Activated naive CD4-positive, alpha-beta T cell treated with anti-CD3 and anti-CD28 coated beads for 36 hours (primary cell): ENCODE measurements around the gene SIGLEC5. TPM values are rescaled to one million over a fixed set of nuclear protein-coding genes. Genes with fewer than 3 reads are reported as not detected.

Experiments
- CTCF ChIA-PET: fragments of 350-600 bp; sonication (Branson Sonifier 250); formaldehyde crosslinking; loops from one replicate; lab custom pipeline; 2021; ENCODE audit warnings: antibody characterized with exemption; lab: Charles Lee
- DNase-seq: peaks from one replicate; pipeline ENCODE4 v3.0.0-alpha.2; 2020
- H3K27ac Mint-ChIP-seq: one replicate; pipeline ENCODE4 v1.8.0; 2021; ENCODE audit warnings: mild to moderate bottlenecking, mixed read lengths
- H3K27me3 Mint-ChIP-seq: one replicate; pipeline ENCODE4 v1.8.0; 2021; ENCODE audit warnings: low read depth, mixed read lengths
- H3K36me3 Mint-ChIP-seq: one replicate; pipeline ENCODE4 v1.8.0; 2021; ENCODE audit warnings: low read depth, mixed read lengths
- H3K4me1 Mint-ChIP-seq: one replicate; pipeline ENCODE4 v1.8.0; 2021; ENCODE audit warnings: low read depth, mixed read lengths
- H3K4me3 Mint-ChIP-seq: one replicate; pipeline ENCODE4 v1.8.0; 2021; ENCODE audit warnings: mild to moderate bottlenecking, moderate library complexity, mixed read lengths
- H3K9me3 Mint-ChIP-seq: one replicate; pipeline ENCODE4 v1.8.0; 2021; ENCODE audit warnings: mixed read lengths
- intact Hi-C: fragments of 100-400 bp; cut with micrococcal nuclease; formaldehyde crosslinking; loops from one replicate; pipeline ENCODE4 v1.15.1; 2023
- total RNA-seq, 2 experiments: library from RNA; stranded (reverse); gene quantifications; one replicate each; pipeline ENCODE4 v1.2.3, GENCODE V29; 2021

Gene SIGLEC5
- total RNA-seq, 2 experiments from 2014 or later, result 0.12 TPM; not detected in 1

DNA sequence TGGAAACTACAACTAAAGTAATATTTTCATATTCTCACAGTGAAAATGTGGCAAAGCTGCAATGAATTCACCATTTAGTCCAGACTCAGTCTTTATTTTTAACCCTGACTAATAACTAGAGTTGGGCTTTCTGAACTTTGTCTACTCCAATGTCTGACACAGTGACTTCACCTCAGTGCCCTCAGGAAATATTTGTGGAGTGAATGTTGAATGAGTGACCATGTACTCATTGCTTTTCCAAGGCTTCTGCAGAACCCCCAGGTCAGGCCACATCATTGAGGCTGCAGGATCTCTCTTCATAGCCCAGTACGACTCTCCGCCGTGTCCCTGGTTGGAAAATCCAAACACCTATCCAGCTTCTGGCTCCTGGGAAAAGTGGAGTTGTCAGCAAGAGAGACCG is 57.3 kb downstream of the SIGLEC5 start:
- no peak overlapping the region for H3K27ac Mint-ChIP-seq
- CTCF ChIA-PET, result no interaction called here
- H3K36me3 Mint-ChIP-seq, result peaks cover 38% of the 10 kb centered on the region
- intact Hi-C loops, result loop anchor here (5.0 kb wide), 1 partner anchor 454 kb away; the partner anchor contains the start of gene ZNF614
- H3K27me3 Mint-ChIP-seq, result peaks cover 3% of the 10 kb centered on the region
- H3K9me3 Mint-ChIP-seq, result peaks cover 4% of the 10 kb centered on the region
- H3K4me1 Mint-ChIP-seq, result peaks cover 23% of the 10 kb centered on the region
- no peak for DNase-seq
- H3K4me3 Mint-ChIP-seq, result no peak overlapping the region

DNA sequence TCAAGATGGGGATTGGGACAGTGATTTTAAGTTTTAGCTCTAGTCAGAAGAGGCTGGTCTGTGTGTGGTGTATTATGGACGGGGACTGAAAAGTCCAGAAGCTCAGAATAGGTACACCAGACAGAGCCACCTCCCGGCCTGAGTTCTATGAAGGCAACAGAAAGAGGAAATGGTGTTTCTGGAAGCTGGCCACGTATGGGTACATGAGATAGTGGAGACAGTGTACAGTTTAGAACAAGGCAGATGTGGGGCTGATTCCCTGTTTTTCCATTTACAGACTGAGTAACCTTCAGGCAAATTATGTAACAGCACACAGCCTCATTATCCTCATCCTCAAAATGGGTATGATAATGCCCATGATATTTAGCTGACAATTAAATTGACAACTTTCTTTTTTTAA is 57.8 kb downstream of the SIGLEC5 start:
- H3K9me3 Mint-ChIP-seq, result peaks cover 4% of the 10 kb centered on the region
- H3K27me3 Mint-ChIP-seq, result peaks cover 3% of the 10 kb centered on the region
- H3K27ac Mint-ChIP-seq, result no peak overlapping the region
- intact Hi-C loops, result loop anchor here (5.0 kb wide), 1 partner anchor 455 kb away; the partner anchor contains the start of gene ZNF614
- CTCF ChIA-PET, result no interaction called here
- peaks cover 23% of the 10 kb centered on the region for H3K4me1 Mint-ChIP-seq
- peak overlapping the region; percentile 97 for H3K4me3 Mint-ChIP-seq
- no peak for DNase-seq
- peaks cover 37% of the 10 kb centered on the region for H3K36me3 Mint-ChIP-seq

DNA sequence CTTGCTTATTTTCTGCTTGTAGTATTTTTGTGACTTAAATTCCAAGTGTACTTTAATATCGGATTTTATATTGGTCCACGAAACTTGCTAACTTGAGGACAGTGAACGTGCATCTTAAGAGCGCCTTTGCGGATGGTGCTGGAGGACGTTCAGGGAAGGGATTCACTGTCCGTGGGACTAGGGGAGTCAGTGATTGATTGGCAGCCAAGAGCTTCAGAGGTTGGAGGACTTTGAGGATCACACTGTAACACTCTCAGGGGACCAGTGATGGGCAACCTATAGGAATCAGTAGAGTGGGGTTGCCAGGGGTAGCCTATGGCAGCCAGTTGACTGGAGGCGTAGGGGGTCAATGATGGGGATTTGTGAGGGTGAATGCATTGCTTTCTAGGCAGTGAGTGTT is 58.6 kb downstream of the SIGLEC5 start:
- CTCF ChIA-PET, result no interaction called here

DNA sequence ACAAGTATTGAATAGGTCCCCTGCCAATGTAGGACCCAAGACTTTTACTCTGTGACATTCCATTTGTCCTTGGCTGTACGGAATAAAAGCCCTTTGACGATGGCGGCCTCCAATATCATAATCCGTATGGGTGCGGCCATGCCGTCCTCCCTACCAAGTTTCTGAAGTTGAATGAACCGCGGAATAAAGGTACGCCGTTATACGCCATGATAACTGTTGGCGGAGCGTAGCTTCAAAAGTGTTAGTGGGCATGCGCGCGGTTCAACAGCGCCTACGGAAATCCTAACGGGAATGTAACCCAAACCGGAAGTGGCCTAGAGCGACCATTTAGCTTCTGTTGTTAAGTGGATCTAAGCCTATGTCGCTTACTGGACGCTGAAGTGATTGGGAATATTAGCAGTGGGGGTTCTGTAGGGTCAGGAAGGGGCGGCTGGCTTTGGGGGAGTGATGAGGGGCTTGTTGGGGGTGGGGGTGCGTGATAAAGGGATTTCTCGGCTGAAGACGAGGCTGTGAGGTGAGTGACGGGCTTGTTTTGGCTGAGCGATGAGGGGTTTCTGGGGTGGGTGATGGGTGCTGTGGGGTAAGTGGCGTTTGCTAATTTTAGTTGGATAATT is 59.1 kb downstream of the SIGLEC5 start, which contains the start of gene ZNF175:
TSS of gene ZNF175 (plus strand) at position 322 of the 614 bp plus-strand sequence. CDS start 2,047 bp downstream, outside the sequence.
- CTCF ChIA-PET, result no interaction called here
- Mint-ChIP-seq H3K27me3 (peaks cover 4% of the 10 kb centered on the region), H3K9me3 (peaks cover 3% of the 10 kb centered on the region), H3K4me1 (peaks cover 23% of the 10 kb centered on the region), H3K27ac (peak within 1 kb of the TSS; percentile 91), H3K36me3 (peaks cover 27% of the 10 kb centered on the region), H3K4me3 (peak within 1 kb of the TSS; percentile 97)
- peak; percentile 91 for DNase-seq
- intact Hi-C loops, result loop anchor here (1.0 to 5.0 kb wide), 2 partner anchors 23 to 456 kb away; partner anchors contain the start of gene ZNF614

More for the DNA sequence above, 58.6 kb downstream of the SIGLEC5 start:
- Mint-ChIP-seq H3K27ac (peak overlapping the region; percentile 91), H3K9me3 (peaks cover 3% of the 10 kb centered on the region), H3K36me3 (peaks cover 29% of the 10 kb centered on the region), H3K27me3 (peaks cover 3% of the 10 kb centered on the region), H3K4me1 (peaks cover 23% of the 10 kb centered on the region), H3K4me3 (peak overlapping the region; percentile 97)
- intact Hi-C loops, result loop anchor here (1.0 to 5.0 kb wide), 2 partner anchors 23 to 456 kb away; partner anchors contain the start of gene ZNF614
- DNase-seq, result no peak

DNA sequence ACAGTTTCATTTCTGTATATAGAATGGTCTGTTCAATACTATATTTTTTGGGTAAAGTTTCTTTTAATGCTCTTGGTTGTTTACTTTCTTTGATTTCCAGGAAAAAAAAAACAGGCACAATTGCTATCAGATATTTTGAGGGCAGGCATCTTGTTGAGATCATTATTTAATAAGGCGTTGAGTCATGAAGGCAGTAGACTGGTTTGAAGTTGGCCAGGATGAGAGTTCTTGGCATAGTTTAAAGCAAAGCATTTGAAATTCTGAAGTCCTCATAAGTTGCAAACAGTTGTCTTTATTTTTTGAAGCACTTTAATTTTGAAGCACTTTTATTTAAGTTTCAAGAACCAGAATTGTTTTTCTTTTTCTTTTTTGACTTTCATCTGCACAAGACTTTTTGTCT is 61.7 kb downstream of the SIGLEC5 start:
- intact Hi-C loops, result no loop called here
- Mint-ChIP-seq H3K4me3 (no peak overlapping the region), H3K27me3 (peaks cover 22% of the 10 kb centered on the region), H3K27ac (no peak overlapping the region), H3K9me3 (no peaks in the 10 kb centered on the region), H3K36me3 (peaks cover 9% of the 10 kb centered on the region), H3K4me1 (peaks cover 23% of the 10 kb centered on the region)
- no peak for DNase-seq
- CTCF ChIA-PET, result no interaction called here

DNA sequence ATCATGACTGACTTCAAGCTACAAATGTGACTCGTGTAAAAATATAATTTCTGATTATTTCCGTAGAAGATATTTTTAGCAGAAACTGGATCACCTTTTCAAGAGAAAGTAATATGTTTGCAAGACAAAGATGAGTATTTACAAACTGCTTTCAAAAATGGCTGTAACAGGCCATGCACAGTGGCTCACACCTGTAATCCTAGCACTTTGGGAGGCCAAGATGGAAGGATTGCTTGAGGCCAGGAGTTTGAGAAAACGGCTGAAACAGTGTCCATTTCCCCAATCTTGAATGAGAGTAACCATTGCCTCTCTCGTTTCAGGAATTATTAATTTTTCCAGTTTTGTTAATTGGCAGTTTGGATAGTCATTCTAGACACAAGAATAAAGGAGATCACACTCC is 62.6 kb downstream of the SIGLEC5 start:
- no peak overlapping the region for H3K4me3 Mint-ChIP-seq
- H3K9me3 Mint-ChIP-seq, result no peaks in the 10 kb centered on the region
- peaks cover 23% of the 10 kb centered on the region for H3K27me3 Mint-ChIP-seq
- DNase-seq, result no peak
- CTCF ChIA-PET, result no interaction called here
- H3K36me3 Mint-ChIP-seq, result peaks cover 2% of the 10 kb centered on the region
- no peak overlapping the region for H3K27ac Mint-ChIP-seq
- peaks cover 17% of the 10 kb centered on the region for H3K4me1 Mint-ChIP-seq
- intact Hi-C loops, result no loop called here

DNA sequence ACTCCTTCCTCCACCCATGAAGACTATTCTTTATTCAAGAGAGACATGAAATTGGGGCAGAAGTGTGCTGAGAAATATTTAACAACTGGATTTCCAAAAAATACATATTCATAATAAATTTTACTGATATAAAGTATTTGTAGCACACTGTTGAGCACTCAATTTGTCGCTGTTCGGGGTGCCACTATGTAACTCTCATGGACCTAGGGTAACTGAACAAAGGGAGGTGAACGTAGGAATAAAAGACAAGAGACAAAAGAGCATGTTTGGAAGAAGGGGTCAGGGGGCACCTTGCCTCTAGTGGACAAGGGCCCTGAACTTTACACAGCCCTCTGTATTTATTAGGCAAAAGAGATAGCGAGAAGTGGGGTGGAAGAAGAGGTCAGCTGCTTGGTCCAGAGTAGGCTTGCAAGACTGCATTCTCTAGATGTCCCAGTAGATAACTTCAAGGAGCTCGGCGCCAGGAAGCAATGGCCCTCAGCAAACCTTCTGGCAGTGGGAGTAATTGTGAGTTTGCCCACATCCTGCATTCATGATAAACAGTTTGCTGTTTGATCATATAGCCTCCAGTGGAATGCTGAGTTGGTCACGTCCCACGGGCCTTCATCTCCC is 63.6 kb downstream of the SIGLEC5 start:
- Mint-ChIP-seq H3K36me3 (peaks cover 2% of the 10 kb centered on the region), H3K4me3 (no peak overlapping the region), H3K4me1 (peaks cover 8% of the 10 kb centered on the region), H3K27ac (no peak overlapping the region), H3K27me3 (peaks cover 26% of the 10 kb centered on the region), H3K9me3 (no peaks in the 10 kb centered on the region)
- CTCF ChIA-PET, result no interaction called here
- intact Hi-C loops, result no loop called here
- no peak for DNase-seq

DNA sequence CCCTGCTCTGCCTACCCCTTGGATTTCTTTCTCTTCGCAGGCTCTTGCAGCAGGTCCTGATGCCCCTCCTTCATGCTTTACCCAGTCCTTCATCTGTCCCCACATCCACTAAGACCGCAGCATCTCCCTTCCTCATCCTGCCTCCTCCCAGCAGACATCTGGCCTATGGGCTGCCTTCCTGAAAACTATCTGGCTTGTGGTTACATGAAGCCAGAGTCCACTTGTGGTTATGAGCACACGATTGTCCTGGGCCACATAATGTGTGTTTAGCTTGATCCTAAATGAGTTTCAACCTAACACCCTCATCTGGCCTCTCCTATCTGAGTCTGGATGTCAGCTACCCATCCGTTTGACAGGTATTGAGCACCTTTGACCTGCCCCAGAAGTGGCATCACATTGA is 64.6 kb downstream of the SIGLEC5 start:
- DNase-seq, result no peak
- no peaks in the 10 kb centered on the region for H3K9me3 Mint-ChIP-seq
- no peak overlapping the region for H3K27ac Mint-ChIP-seq
- H3K36me3 Mint-ChIP-seq, result no peaks in the 10 kb centered on the region
- H3K4me1 Mint-ChIP-seq, result peaks cover 2% of the 10 kb centered on the region
- intact Hi-C loops, result no loop called here
- peaks cover 29% of the 10 kb centered on the region for H3K27me3 Mint-ChIP-seq
- CTCF ChIA-PET, result no interaction called here
- no peak overlapping the region for H3K4me3 Mint-ChIP-seq

DNA sequence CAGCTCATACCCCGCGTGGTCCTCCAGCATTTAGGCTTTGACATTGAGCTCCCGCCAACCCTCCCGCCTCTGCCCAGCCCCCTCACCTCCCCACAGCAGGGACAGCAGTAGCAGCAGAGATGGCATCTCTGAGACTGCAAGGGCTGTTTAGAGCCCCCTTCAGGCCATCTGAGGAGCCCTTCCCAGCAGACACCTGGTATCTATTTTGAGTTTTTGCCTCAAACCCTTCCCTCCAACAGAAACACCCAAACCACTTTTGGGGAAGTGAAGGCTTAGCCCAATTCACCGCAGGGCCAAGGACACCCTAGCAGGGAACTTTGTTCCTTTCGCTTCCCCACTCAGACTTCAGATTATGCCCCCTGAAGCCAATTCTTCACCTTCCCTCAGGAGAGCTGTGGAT is 65.4 kb downstream of the SIGLEC5 start:
- H3K9me3 Mint-ChIP-seq, result no peaks in the 10 kb centered on the region
- no peaks in the 10 kb centered on the region for H3K36me3 Mint-ChIP-seq
- no peak for DNase-seq
- H3K4me3 Mint-ChIP-seq, result no peak overlapping the region
- no peaks in the 10 kb centered on the region for H3K4me1 Mint-ChIP-seq
- CTCF ChIA-PET, result no interaction called here
- H3K27me3 Mint-ChIP-seq, result peaks cover 29% of the 10 kb centered on the region
- intact Hi-C loops, result no loop called here
- no peak overlapping the region for H3K27ac Mint-ChIP-seq

Other genes with a start within 250 kb of the SIGLEC5 start
- gene LIM2, start 242.4 kb downstream of the SIGLEC5 start, total RNA-seq, result not detected
- gene C19orf84, start 239.8 kb downstream of the SIGLEC5 start, total RNA-seq, result not detected
- not detected for gene SIGLEC10, start 212.8 kb downstream of the SIGLEC5 start, total RNA-seq
- gene SIGLEC8, start 171.9 kb downstream of the SIGLEC5 start, total RNA-seq, result not detected
- gene CEACAM18, start 151.9 kb downstream of the SIGLEC5 start, total RNA-seq, result not detected
- gene SIGLEC12, start 128.6 kb downstream of the SIGLEC5 start, total RNA-seq, result not detected
- not detected for gene SIGLEC6, start 98.7 kb downstream of the SIGLEC5 start, total RNA-seq
- gene ZNF175, start 59.1 kb downstream of the SIGLEC5 start, total RNA-seq, result 1 to 10 TPM; 6.5 to 7.9 TPM
- gene SIGLEC14, start 16.4 kb upstream of the SIGLEC5 start, total RNA-seq, result not detected
- gene SPACA6, start 62.9 kb upstream of the SIGLEC5 start, total RNA-seq, result 1 to 10 TPM; 5.8 to 6.6 TPM
- gene HAS1, start 93.6 kb upstream of the SIGLEC5 start, total RNA-seq, result not detected
- not detected for gene FPR1, start 121.5 kb upstream of the SIGLEC5 start, total RNA-seq
- gene FPR2, start 130.8 kb upstream of the SIGLEC5 start, total RNA-seq, result not detected
- gene FPR3, start 164.8 kb upstream of the SIGLEC5 start, total RNA-seq, result not detected